HepG2 (cell line): ENCODE measurements around the gene MTHFD2. TPM values are rescaled to one million over a fixed set of nuclear protein-coding genes. Genes with fewer than 3 reads are reported as not detected.

Experiments
- ATAC-seq: fragments of 200-7000 bp; cut with Tn5 transposase; 3 replicates; pipeline ENCODE4 v1.9.1; 2020; ENCODE audit warnings: mild to moderate bottlenecking, moderate library complexity
- BruUV-seq: library from RNA; stranded (reverse); fragments of 400-500 nt; replicated peaks from 2 replicates; lab custom pipeline; 2021; lab: Mats Ljungman, UMichigan
- CTCF ChIA-PET: fragments of 300-600 bp; formaldehyde crosslinking; extraction: SDS; loops from one replicate; lab custom pipeline; 2021; ENCODE audit warnings: low total read pairs, inconsistent platforms, low intra/inter-chr PET ratio; lab: Yijun Ruan, JAX
- POLR2A ChIA-PET: fragments of 350-600 bp; sonication (Branson Sonifier 250); formaldehyde crosslinking; loops from one replicate; lab custom pipeline; 2020; ENCODE audit warnings: antibody characterized with exemption, inconsistent platforms; lab: Yijun Ruan, JAX
- DNase-seq: peaks from one replicate; pipeline ENCODE4 v3.0.0-alpha.2; 2015; ENCODE audit warnings: low spot score
- FAIRE-seq: peaks from 3 replicates; lab custom pipeline; 2011; peaks lifted over from hg19 to GRCh38; lab: Jason Lieb, UNC
- H2AFZ ChIP-seq: one replicate; pipeline ENCODE4 v1.6.1; 2011; ENCODE audit warnings: low read length, inconsistent platforms
- H3K27ac ChIP-seq: fragments of 300-600 bp; 3 replicates; pipeline ENCODE4 v1.8.0; 2011; ENCODE audit warnings: mixed run types, mild to moderate bottlenecking, mixed read lengths, low read length, inconsistent platforms; ENCODE audit not compliant: insufficient read depth; ENCODE audit errors: extremely low read length
- H3K27me3 ChIP-seq, 2 experiments: fragments of 200-600 bp in 1 of 2; 2 replicates in 1 of 2; 3 replicates in 1 of 2; pipeline versions ENCODE4 v1.6.0 to v1.8.0; 2011; ENCODE audit warnings: low read length in 2 of 2, mild to moderate bottlenecking in 2 of 2, moderate library complexity in 2 of 2, inconsistent platforms in 1 of 2; ENCODE audit not compliant: insufficient read depth in 2 of 2, control insufficient read depth in 1 of 2
- H3K36me3 ChIP-seq, 2 experiments: fragments of 200-600 bp in 1 of 2; replicated peaks in 1 of 2; 2 replicates in 1 of 2; 3 replicates in 1 of 2; pipeline versions ENCODE4 v1.5.1 to v1.8.0; 2011; ENCODE audit warnings: low read length in 2 of 2, inconsistent platforms in 1 of 2; ENCODE audit not compliant: insufficient read depth in 2 of 2, control insufficient read depth in 1 of 2
- H3K4me1 ChIP-seq: 2 replicates; pipeline ENCODE4 v1.5.1; 2012; ENCODE audit warnings: low read length, inconsistent platforms; ENCODE audit not compliant: insufficient read depth
- H3K4me2 ChIP-seq: 2 replicates; pipeline ENCODE4 v1.6.0; 2011; ENCODE audit warnings: low read depth, low read length, inconsistent platforms
- H3K4me3 ChIP-seq, 3 experiments: fragments of 200-600 bp in 1 of 3; sonication (generic), shearing (Covaris generic) in 1 of 3; replicated peaks in 1 of 3; 2 replicates each; pipeline ENCODE4 v1.5.1; 2011 to 2016; ENCODE audit warnings: low read length in 3 of 3, inconsistent platforms in 2 of 3, low read depth in 2 of 3, mild to moderate bottlenecking in 2 of 3, control low read depth in 1 of 3, mixed read lengths in 1 of 3; ENCODE audit not compliant: insufficient read depth in 1 of 3
- H3K79me2 ChIP-seq: one replicate; pipeline ENCODE4 v1.6.1; 2011; ENCODE audit warnings: low read length, inconsistent platforms; ENCODE audit not compliant: insufficient read depth
- H3K9ac ChIP-seq: 2 replicates; pipeline ENCODE4 v1.6.0; 2011; ENCODE audit warnings: mild to moderate bottlenecking, low read depth, low read length, inconsistent platforms; ENCODE audit not compliant: insufficient read depth
- H3K9me3 ChIP-seq: 2 replicates; pipeline ENCODE4 v1.5.1; 2012; ENCODE audit warnings: mild to moderate bottlenecking, low read length
- H4K20me1 ChIP-seq: 2 replicates; pipeline ENCODE4 v1.6.0; 2011; ENCODE audit warnings: inconsistent platforms, mild to moderate bottlenecking, low read length, moderate library complexity; ENCODE audit not compliant: insufficient read depth
- CCDC6 ChIP-seq: sonication (generic); formaldehyde crosslinking; IDR thresholded peaks from 2 replicates; pipeline ENCODE4 v1.8.1; 2022; ENCODE audit warnings: mild to moderate bottlenecking, missing genetic modification reagents, moderate library complexity
- FUBP1 ChIP-seq: sonication (generic); formaldehyde crosslinking; IDR thresholded peaks from 2 replicates; pipeline ENCODE4 v1.5.1; 2020; ENCODE audit warnings: missing genetic modification reagents, mild to moderate bottlenecking, borderline replicate concordance
- SAP130 ChIP-seq: IDR thresholded peaks from 2 replicates; pipeline ENCODE4 v1.6.1; 2016; ENCODE audit warnings: low read depth
- SP5 ChIP-seq: IDR thresholded peaks from 2 replicates; pipeline ENCODE4 v1.6.1; 2016; ENCODE audit warnings: low read depth, borderline replicate concordance
- ZNF329 ChIP-seq: sonication (generic); formaldehyde crosslinking; IDR thresholded peaks from 2 replicates; pipeline ENCODE4 v1.9.0; 2021; ENCODE audit warnings: low read depth, mild to moderate bottlenecking, missing genetic modification reagents
- ZNF703 ChIP-seq: sonication (generic); formaldehyde crosslinking; IDR thresholded peaks from 2 replicates; pipeline ENCODE4 v1.5.1; 2020; ENCODE audit warnings: missing genetic modification reagents, mild to moderate bottlenecking, moderate library complexity, borderline replicate concordance
- WGBS: methylation state at CpG from one replicate; pipeline ENCODE4 v1.1.6; 2017; ENCODE audit warnings: low lambda C conversion rate; 5-methylcytosine and 5-hydroxymethylcytosine counted together
- in situ Hi-C: cut with HindIII; loops from 2 replicates; pipeline ENCODE4 v1.10.0; 2017; ENCODE audit warnings: low pct_unique_long_range_greater_than_20kb; ENCODE audit not compliant: extremely low pct_ligation_motif_present
- intact Hi-C: fragments of 100-400 bp; cut with micrococcal nuclease; formaldehyde crosslinking; loops from one replicate; pipeline ENCODE4 v1.10.0; 2022; ENCODE audit not compliant: unreplicated experiment
- polyA plus RNA-seq, 8 experiments: library from polyadenylated mRNA; depleted of rRNA in 3 of 8; stranded (reverse) in 7 of 8; unstranded in 1 of 8; fragments of >200 nt; fragmentation: Illumina TruSeq in 4 of 8; extraction: Trizol in 4 of 8; gene quantifications; 2 replicates each; pipeline versions ENCODE4 v1.2.1 to v1.2.3, GENCODE V29; 2011 to 2016; ENCODE audit warnings: low read depth in 4 of 8, missing spikeins in 1 of 8, mixed read lengths in 1 of 8; ENCODE audit not compliant: insufficient read depth in 1 of 8
- total RNA-seq, 5 experiments: library from RNA; depleted of rRNA; stranded (reverse); fragments of >200 nt; fragmentation: Illumina TruSeq; extraction: Trizol; gene quantifications; 2 replicates each; pipeline ENCODE4 v1.2.3, GENCODE V29; 2016; ENCODE audit warnings: low read depth in 1 of 5
- TF ChIP-seq, protein P1 (sequence below): IDR thresholded peaks from 2 replicates; pipeline ENCODE4 v1.4.0; 2020; ENCODE audit warnings: mild to moderate bottlenecking, missing genetic modification reagents
- TF ChIP-seq, protein P2 (sequence below): sonication (generic); formaldehyde crosslinking; IDR thresholded peaks from 2 replicates; pipeline ENCODE4 v1.8.0; 2022; ENCODE audit warnings: missing genetic modification reagents, mild to moderate bottlenecking, borderline replicate concordance
- TF ChIP-seq, protein P3 (sequence below): sonication (generic); formaldehyde crosslinking; IDR thresholded peaks from 2 replicates; pipeline ENCODE4 v1.5.1; 2020; ENCODE audit warnings: mild to moderate bottlenecking, missing genetic modification reagents, moderate library complexity
- TF ChIP-seq, protein P4 (sequence below): sonication (generic); formaldehyde crosslinking; IDR thresholded peaks from 2 replicates; pipeline ENCODE4 v1.4.0; 2020; ENCODE audit warnings: mild to moderate bottlenecking, missing genetic modification reagents

The MTHFD2 gene
- total and polyA plus RNA-seq, 2 of the 13 experiments (the other 11 are each of a cell fraction or from before 2014, with no cell fraction given): 188 to 269 TPM

- CTCF ChIA-PET: no interaction called here
- BruUV-seq: no TSS peak
These were observed 57.3 kb downstream of the MTHFD2 start for GRCh38 chr2:74255660-74256213.

More at GRCh38 chr2:74255660-74256213, 57.3 kb downstream of the MTHFD2 start:
- POLR2A ChIA-PET: no interaction called here
- Histone ChIP-seq H3K36me3 (no peaks in the 10 kb centered on the region), H3K9me3 (no peaks in the 10 kb centered on the region), H3K4me1 (no peaks in the 10 kb centered on the region), H3K9ac (no peak overlapping the region), H4K20me1 (no peaks in the 10 kb centered on the region), H3K4me3 (no peak overlapping the region), H2AFZ (no peak overlapping the region), H3K4me2 (no peak overlapping the region), H3K27ac (no peak overlapping the region), H3K79me2 (no peaks in the 10 kb centered on the region), H3K27me3 (peaks cover 6 to 29% of the 10 kb centered on the region in 2 experiments; a peak in 3 of 5 replicates)
- in situ Hi-C loops (no loop called here), intact Hi-C loops (no loop called here)
- DNase-seq (no peak), FAIRE-seq (no peak), ATAC-seq (no peak)
- TF ChIP-seq SP5: no peak
- TF ChIP-seq, protein P1, sequence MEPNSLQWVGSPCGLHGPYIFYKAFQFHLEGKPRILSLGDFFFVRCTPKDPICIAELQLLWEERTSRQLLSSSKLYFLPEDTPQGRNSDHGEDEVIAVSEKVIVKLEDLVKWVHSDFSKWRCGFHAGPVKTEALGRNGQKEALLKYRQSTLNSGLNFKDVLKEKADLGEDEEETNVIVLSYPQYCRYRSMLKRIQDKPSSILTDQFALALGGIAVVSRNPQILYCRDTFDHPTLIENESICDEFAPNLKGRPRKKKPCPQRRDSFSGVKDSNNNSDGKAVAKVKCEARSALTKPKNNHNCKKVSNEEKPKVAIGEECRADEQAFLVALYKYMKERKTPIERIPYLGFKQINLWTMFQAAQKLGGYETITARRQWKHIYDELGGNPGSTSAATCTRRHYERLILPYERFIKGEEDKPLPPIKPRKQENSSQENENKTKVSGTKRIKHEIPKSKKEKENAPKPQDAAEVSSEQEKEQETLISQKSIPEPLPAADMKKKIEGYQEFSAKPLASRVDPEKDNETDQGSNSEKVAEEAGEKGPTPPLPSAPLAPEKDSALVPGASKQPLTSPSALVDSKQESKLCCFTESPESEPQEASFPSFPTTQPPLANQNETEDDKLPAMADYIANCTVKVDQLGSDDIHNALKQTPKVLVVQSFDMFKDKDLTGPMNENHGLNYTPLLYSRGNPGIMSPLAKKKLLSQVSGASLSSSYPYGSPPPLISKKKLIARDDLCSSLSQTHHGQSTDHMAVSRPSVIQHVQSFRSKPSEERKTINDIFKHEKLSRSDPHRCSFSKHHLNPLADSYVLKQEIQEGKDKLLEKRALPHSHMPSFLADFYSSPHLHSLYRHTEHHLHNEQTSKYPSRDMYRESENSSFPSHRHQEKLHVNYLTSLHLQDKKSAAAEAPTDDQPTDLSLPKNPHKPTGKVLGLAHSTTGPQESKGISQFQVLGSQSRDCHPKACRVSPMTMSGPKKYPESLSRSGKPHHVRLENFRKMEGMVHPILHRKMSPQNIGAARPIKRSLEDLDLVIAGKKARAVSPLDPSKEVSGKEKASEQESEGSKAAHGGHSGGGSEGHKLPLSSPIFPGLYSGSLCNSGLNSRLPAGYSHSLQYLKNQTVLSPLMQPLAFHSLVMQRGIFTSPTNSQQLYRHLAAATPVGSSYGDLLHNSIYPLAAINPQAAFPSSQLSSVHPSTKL: no peak
- no peak for TF ChIP-seq ZNF703 (CRISPR knock-in tag)
- TF ChIP-seq, protein P2, sequence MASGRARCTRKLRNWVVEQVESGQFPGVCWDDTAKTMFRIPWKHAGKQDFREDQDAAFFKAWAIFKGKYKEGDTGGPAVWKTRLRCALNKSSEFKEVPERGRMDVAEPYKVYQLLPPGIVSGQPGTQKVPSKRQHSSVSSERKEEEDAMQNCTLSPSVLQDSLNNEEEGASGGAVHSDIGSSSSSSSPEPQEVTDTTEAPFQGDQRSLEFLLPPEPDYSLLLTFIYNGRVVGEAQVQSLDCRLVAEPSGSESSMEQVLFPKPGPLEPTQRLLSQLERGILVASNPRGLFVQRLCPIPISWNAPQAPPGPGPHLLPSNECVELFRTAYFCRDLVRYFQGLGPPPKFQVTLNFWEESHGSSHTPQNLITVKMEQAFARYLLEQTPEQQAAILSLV (CRISPR knock-in tag): no peak
- TF ChIP-seq, protein P3, sequence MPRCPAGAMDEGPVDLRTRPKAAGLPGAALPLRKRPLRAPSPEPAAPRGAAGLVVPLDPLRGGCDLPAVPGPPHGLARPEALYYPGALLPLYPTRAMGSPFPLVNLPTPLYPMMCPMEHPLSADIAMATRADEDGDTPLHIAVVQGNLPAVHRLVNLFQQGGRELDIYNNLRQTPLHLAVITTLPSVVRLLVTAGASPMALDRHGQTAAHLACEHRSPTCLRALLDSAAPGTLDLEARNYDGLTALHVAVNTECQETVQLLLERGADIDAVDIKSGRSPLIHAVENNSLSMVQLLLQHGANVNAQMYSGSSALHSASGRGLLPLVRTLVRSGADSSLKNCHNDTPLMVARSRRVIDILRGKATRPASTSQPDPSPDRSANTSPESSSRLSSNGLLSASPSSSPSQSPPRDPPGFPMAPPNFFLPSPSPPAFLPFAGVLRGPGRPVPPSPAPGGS: no peak
- TF ChIP-seq, protein P4, sequence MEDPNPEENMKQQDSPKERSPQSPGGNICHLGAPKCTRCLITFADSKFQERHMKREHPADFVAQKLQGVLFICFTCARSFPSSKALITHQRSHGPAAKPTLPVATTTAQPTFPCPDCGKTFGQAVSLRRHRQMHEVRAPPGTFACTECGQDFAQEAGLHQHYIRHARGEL: no peak
- no peak for TF ChIP-seq FUBP1 (CRISPR knock-in tag)
- no peak for TF ChIP-seq ZNF329
- TF ChIP-seq SAP130 (CRISPR knock-in tag): no peak
- TF ChIP-seq CCDC6 (CRISPR knock-in tag): no peak
- WGBS: 46% methylated on average over 18 of the region's 18 CpGs
